ENCODE data around the gene PTCH1.

The PTCH1 gene

DNA sequence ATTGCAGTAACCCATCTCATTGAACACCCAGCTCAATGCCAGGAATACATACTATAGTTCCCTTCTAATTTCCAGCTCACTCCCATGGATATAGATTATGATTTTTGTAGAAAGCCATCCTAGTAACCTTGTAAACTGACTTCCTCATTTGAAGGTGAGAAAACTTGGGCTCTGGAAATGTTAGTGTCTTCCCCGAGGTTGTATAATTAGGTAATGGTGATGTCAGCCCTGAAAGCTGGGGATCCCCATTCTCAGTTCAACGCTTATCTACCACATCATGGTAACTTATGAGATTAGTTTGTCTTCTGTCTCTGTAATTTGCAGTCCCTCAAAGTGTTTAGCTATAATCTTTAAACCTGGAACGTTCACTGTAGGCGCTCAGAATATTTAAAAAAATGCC lies 34.6 kb upstream of the PTCH1 start:
- DNase-seq (ENCODE audit: insufficient read length, low spot score) = no peak

DNA sequence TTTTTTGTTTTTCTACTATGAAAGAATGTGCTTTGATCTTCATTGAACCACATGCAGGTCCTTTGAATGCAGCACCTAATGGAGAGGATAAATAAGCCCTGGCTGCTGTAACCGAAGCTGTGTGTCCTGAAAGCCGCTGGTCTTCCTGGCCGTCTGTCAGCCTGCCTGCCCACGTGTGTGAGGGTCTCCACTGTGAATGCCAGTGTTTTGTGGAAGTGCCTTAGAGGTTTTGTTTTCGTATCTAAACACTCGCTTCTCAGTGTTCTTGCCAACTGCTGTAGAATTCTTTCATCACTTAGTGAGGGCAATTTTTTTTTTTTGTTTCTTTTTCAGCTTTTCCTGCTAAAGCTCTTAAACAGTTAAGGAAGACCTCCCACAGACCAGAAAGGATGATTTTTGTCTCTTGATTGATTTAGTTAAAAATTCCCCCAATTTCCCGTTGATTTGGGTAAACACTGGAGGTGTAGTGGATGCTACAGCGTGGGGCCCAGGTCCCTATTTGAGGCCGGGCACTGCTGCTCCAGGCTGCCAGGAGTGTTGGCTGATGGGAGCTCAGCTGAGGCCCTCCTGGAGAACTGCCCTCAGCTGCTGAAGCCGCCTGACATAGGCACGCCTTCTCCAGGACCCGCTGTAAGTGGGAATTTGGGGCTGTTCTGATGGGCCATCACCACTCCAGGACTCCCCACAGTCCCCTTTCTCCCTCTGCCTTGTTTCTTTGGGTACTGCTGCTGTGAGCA lies 29.2 kb upstream of the PTCH1 start:
- DNase-seq (ENCODE audit: insufficient read length, low spot score) = no peak
- FAIRE-seq = no peak
- TF ChIP-seq, protein P1, sequence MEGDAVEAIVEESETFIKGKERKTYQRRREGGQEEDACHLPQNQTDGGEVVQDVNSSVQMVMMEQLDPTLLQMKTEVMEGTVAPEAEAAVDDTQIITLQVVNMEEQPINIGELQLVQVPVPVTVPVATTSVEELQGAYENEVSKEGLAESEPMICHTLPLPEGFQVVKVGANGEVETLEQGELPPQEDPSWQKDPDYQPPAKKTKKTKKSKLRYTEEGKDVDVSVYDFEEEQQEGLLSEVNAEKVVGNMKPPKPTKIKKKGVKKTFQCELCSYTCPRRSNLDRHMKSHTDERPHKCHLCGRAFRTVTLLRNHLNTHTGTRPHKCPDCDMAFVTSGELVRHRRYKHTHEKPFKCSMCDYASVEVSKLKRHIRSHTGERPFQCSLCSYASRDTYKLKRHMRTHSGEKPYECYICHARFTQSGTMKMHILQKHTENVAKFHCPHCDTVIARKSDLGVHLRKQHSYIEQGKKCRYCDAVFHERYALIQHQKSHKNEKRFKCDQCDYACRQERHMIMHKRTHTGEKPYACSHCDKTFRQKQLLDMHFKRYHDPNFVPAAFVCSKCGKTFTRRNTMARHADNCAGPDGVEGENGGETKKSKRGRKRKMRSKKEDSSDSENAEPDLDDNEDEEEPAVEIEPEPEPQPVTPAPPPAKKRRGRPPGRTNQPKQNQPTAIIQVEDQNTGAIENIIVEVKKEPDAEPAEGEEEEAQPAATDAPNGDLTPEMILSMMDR (IDR thresholded peaks at IDR 0.05; ENCODE audit: insufficient read depth, missing control alignments) = no peak

More for the DNA sequence above, 34.6 kb upstream of the PTCH1 start:
- no peak for FAIRE-seq
- TF ChIP-seq, protein P1 (IDR thresholded peaks at IDR 0.05; ENCODE audit: insufficient read depth, missing control alignments) = no peak

DNA sequence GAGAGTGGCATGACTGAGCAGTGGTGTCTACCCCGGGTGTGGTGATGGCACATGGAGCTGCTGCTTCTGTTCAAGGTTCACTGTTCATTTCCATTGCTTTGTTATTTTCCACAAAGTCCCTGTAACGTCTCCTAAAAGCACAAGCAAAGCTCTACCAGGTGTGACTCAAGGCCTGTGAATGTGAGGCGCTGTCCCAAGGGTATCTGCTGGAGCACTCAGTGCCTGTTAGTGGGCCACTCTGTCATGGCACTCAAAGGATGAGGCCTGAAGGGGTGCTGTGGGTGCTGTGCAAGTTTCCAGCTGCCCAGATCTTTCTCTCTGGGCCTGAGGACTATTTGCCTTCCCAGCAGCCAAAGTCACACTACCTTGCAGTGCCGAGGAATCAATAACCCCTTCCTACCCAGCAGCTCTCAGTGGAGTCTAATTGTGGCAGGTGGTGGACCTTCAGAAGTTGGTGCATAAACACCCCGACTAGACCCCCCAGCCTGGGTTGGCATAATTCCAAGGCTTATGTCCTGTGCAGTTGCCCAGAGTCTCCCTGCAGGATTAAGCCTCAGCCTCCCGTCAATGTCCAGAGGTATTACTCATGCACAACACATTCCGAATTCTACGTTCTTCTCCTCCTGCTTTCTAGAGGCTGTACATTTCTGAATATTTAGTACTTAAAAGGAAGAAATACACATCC lies 17.4 kb upstream of the PTCH1 start:
- FAIRE-seq (no peak), DNase-seq (ENCODE audit: insufficient read length, low spot score) (no peak)
- TF ChIP-seq, protein P1 (IDR thresholded peaks at IDR 0.05; ENCODE audit: insufficient read depth, missing control alignments) = no peak

DNA sequence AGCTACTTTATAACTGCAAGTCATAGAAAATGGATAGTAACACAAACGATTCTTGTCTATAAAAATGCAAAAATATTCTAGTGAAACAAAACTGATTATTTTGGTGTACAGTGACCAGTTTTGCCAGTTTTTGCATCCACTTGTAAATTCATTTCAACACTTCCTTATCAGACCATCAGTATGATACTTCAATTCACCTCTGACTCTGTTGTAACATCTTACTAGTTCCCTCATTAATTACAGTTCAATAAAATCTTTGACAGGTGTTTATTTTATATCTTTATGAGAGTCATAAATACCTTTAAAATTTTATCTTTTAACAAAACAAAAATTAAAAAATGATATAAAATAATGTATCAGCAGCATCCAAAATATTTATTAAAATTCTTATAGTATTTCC lies 13.1 kb upstream of the PTCH1 start:
- DNase-seq (ENCODE audit: insufficient read length, low spot score) (no peak), FAIRE-seq (no peak)
- TF ChIP-seq, protein P1 (IDR thresholded peaks at IDR 0.05; ENCODE audit: insufficient read depth, missing control alignments) = no peak

DNA sequence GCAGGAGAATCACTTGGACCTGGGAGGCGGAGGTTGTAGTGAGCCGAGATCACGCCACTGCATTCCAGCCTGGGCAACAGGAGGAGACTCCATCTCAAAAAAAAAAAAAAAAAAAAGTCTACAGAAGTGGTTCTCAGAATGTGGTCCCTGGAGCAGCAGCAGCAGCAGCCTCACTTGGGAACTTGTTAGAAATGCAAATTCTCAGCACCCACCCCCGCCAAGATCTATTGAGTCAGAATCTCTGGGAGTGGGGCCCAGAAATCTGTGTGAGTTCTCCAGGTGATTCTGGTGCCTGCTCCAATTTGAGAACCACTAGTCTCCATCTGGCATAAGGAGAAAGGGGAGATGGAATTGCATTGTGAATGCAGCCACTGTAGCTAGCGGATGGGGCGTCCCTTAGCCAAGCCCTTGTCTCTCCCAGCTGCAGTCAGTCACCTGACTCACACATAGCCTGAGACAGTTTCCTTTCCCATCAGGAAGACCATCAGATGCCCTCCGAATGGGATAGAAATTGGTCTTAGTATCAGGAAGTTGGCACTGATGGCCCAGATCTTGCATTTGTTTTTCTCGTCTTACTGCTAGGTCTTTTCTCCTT lies 12.2 kb upstream of the PTCH1 start:
- FAIRE-seq (no peak), DNase-seq (ENCODE audit: insufficient read length, low spot score) (no peak)
- TF ChIP-seq, protein P1 (IDR thresholded peaks at IDR 0.05; ENCODE audit: insufficient read depth, missing control alignments) = no peak

GRCh38 chr9:95522871-95523370 lies 6.2 kb upstream of the PTCH1 start:
- TF ChIP-seq, protein P1 (IDR thresholded peaks at IDR 0.05; ENCODE audit: insufficient read depth, missing control alignments) = no peak
- DNase-seq (ENCODE audit: insufficient read length, low spot score) (no peak), FAIRE-seq (no peak)
